Vagina (tissue), 2 donors: ENCODE data around the gene LLGL1. TPM values are rescaled to one million over a fixed set of nuclear protein-coding genes. Genes with fewer than 3 reads are reported as not detected.

Experiments
- DNase-seq, 2 donors: peaks; one replicate each; pipeline ENCODE4 v3.0.0-alpha.2; 2017; ENCODE audit errors: extremely low spot score in 2 of 2
- H3K27ac ChIP-seq: fragments of 200-600 bp; sonication (generic); one replicate; pipeline ENCODE4 v1.5.1; 2019
- H3K27me3 ChIP-seq: fragments of 200-600 bp; sonication (generic); one replicate; pipeline ENCODE4 v1.5.1; 2019
- H3K36me3 ChIP-seq, 2 donors: fragments of 200-600 bp; sonication (generic); one replicate each; pipeline ENCODE4 v1.5.1; 2017 to 2019
- H3K4me1 ChIP-seq: fragments of 200-600 bp; sonication (generic); one replicate; pipeline ENCODE4 v1.5.1; 2019
- H3K4me3 ChIP-seq, 2 donors: fragments of 200-600 bp; sonication (generic); 1 replicate in 1 of 2; 2 replicates in 1 of 2; pipeline ENCODE4 v1.5.1; 2016 to 2019
- H3K9me3 ChIP-seq: fragments of 200-600 bp; sonication (generic); one replicate; pipeline ENCODE4 v1.5.1; 2019
- CTCF ChIP-seq, 3 experiments: fragments of 450-650 bp in 2 of 3; fragments of 200-600 bp in 1 of 3; sonication (generic) in 1 of 3; IDR thresholded peaks; one replicate each; pipeline ENCODE4 v1.5.1; 2017 to 2019; ENCODE audit warnings: antibody characterized with exemption in 3 of 3, mild to moderate bottlenecking in 2 of 3, moderate library complexity in 2 of 3
- POLR2A ChIP-seq, 2 donors: fragments of 450-650 bp; IDR thresholded peaks; one replicate each; pipeline ENCODE4 v1.6.1; 2017; ENCODE audit warnings: antibody characterized with exemption in 2 of 2, mild to moderate bottlenecking in 2 of 2, moderate library complexity in 2 of 2
- POLR2AphosphoS5 ChIP-seq, 2 donors: sonication (generic); formaldehyde crosslinking; IDR thresholded peaks; one replicate each; pipeline ENCODE4 v1.9.0; 2017; ENCODE audit warnings: antibody characterized with exemption in 2 of 2, mild to moderate bottlenecking in 2 of 2, low read depth in 1 of 2; ENCODE audit not compliant: insufficient read depth in 1 of 2
- intact Hi-C: fragments of 100-400 bp; cut with DNase I; formaldehyde crosslinking; loops from one replicate; pipeline ENCODE4 v1.15.1; 2023
- total RNA-seq: library from RNA; depleted of rRNA; stranded (reverse); fragments of >200 nt; gene quantifications from one replicate; pipeline ENCODE4 v1.2.3, GENCODE V29; 2016

Gene LLGL1
- total RNA-seq, 1 donor from 2014 or later, result 27.7 TPM

DNA sequence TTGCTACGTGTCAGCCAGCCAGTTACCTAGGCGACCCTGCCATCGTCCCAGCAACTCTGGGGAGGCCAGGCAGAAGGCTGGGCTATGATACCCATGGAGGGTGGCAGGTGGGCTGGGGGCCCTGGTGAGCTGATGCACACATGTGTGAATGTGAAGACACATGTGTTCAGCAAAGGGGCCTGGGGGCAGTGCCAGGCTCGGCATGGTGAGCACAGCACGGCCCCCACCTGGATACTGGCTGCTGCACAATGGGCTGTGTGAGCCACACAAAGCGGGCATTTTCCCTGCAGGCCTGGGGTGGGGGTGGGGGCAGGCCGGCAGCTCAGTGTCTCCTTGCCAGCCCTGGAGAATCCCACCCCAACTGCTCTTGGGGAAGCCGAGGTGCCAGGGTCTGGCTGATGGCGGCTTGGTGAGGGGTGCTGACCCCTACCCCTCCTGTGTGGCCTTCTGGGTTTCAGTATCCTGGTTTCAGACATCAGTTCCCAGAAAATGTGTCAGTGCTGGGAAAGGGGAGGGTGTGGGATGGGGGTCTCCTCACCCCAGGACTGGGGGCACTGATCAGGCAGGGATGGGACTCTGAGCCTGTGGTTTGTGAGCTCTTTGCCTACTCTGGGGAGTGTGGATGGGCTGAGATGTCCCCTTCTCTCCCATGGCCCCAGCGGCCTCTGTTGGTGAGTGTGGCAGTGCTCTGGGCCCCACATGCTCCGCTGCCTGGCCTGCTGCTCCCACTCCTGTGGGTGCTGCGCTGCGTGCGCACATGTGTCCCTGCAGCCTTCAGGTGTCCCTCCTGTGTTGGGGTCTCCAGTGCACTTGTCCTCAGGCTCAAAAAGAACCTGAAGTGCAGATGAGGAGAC, 5.1 kb downstream of the LLGL1 start:
- no peak for DNase-seq
- H3K4me1 ChIP-seq, result peaks cover 21% of the 10 kb centered on the region
- H3K27ac ChIP-seq, result no peak overlapping the region
- H3K36me3 ChIP-seq, result peaks cover 0 to 15% of the 10 kb centered on the region in 2 donors
- H3K27me3 ChIP-seq, result no peaks in the 10 kb centered on the region
- H3K4me3 ChIP-seq, result no peak overlapping the region
- TF ChIP-seq CTCF (IDR thresholded peaks at IDR 0.05) (no peak), POLR2AphosphoS5 (IDR thresholded peaks at IDR 0.05; ENCODE audit: insufficient read depth in 1 of 2, low read depth in 1 of 2) (no peak)
- intact Hi-C loops, result no loop called here
- no peaks in the 10 kb centered on the region for H3K9me3 ChIP-seq

- DNase-seq, result no peak
- H3K9me3 ChIP-seq, result no peaks in the 10 kb centered on the region
- no peak overlapping the region for H3K4me3 ChIP-seq
- TF ChIP-seq POLR2A (IDR thresholded peaks at IDR 0.05) (no peak), POLR2AphosphoS5 (IDR thresholded peaks at IDR 0.05; ENCODE audit: insufficient read depth in 1 of 2, low read depth in 1 of 2) (no peak), CTCF (IDR thresholded peaks at IDR 0.05) (no peak)
- intact Hi-C loops, result no loop called here
- H3K36me3 ChIP-seq, result peaks cover 0 to 18% of the 10 kb centered on the region in 2 donors
- H3K27me3 ChIP-seq, result no peaks in the 10 kb centered on the region
- H3K27ac ChIP-seq, result no peak overlapping the region
- peaks cover 20% of the 10 kb centered on the region for H3K4me1 ChIP-seq
These were observed 5.7 kb downstream of the LLGL1 start for GRCh38 chr17:18231164-18231563.

DNA sequence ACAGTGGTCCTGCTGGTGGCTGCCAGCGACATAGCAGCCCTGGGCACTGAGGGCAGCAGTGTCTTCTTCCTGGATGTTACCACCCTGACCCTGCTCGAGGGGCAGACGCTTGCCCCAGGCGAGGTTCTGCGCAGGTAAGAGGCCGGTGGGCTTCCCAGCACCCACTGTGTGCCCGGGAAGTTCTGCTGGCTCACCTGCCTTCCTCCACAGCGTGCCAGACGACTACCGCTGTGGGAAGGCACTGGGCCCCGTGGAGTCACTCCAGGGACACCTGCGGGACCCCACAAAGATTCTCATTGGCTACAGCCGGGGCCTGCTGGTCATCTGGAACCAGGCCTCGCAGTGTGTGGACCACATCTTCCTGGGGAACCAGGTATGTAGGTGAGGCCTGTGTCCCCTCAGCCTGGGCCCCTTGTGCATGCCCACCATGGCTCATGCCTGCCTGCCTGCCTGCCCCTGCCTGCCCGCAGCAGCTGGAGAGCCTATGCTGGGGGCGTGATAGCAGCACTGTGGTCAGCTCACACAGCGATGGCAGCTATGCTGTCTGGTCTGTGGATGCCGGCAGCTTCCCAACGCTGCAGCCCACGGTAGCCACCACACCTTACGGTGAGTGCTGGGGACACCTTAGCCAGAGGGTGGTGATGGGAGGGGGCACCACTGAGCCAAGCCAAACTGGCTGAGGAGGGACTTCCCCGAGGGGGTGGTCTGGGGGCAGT, 8.5 kb downstream of the LLGL1 start:
- Histone ChIP-seq H3K4me3 (no peak overlapping the region), H3K27ac (no peak overlapping the region), H3K4me1 (peaks cover 8% of the 10 kb centered on the region), H3K9me3 (no peaks in the 10 kb centered on the region), H3K36me3 (peaks cover 0 to 33% of the 10 kb centered on the region in 2 donors), H3K27me3 (no peaks in the 10 kb centered on the region)
- TF ChIP-seq POLR2A (IDR thresholded peaks at IDR 0.05), result no peak
- TF ChIP-seq POLR2AphosphoS5 (IDR thresholded peaks at IDR 0.05; ENCODE audit: insufficient read depth in 1 of 2, low read depth in 1 of 2), result no peak
- no peak for TF ChIP-seq CTCF (IDR thresholded peaks at IDR 0.05)
- no peak for DNase-seq
- intact Hi-C loops, result no loop called here

- peaks cover 0 to 33% of the 10 kb centered on the region in 2 donors for H3K36me3 ChIP-seq
- DNase-seq, result no peak
- TF ChIP-seq POLR2A (IDR thresholded peaks at IDR 0.05), result no peak
- TF ChIP-seq CTCF (IDR thresholded peaks at IDR 0.05), result no peak
- no peak for TF ChIP-seq POLR2AphosphoS5 (IDR thresholded peaks at IDR 0.05; ENCODE audit: insufficient read depth in 1 of 2, low read depth in 1 of 2)
- H3K9me3 ChIP-seq, result no peaks in the 10 kb centered on the region
- peaks cover 8% of the 10 kb centered on the region for H3K4me1 ChIP-seq
- H3K4me3 ChIP-seq, result no peak overlapping the region
- intact Hi-C loops, result no loop called here
- no peaks in the 10 kb centered on the region for H3K27me3 ChIP-seq
- H3K27ac ChIP-seq, result no peak overlapping the region
These were observed 9.5 kb downstream of the LLGL1 start for GRCh38 chr17:18234853-18235380.
